HG03469 (cell line): Measurements from ENCODE around the gene TAF6L.
"Not testable (repeated sequence)": the region's sequence is repeated elsewhere in the genome, so short reads cannot be mapped to it uniquely, and the experiment has no call there.

ENCODE experiments used
- ATAC-seq: cut with Tn5 transposase; IDR thresholded peaks from one replicate; pipeline ENCODE4 v1.9.1; 2021; ENCODE audit warnings: mild to moderate bottlenecking, moderate library complexity, moderate number of reproducible peaks; ENCODE audit not compliant: unreplicated experiment

The TAF6L gene

DNA sequence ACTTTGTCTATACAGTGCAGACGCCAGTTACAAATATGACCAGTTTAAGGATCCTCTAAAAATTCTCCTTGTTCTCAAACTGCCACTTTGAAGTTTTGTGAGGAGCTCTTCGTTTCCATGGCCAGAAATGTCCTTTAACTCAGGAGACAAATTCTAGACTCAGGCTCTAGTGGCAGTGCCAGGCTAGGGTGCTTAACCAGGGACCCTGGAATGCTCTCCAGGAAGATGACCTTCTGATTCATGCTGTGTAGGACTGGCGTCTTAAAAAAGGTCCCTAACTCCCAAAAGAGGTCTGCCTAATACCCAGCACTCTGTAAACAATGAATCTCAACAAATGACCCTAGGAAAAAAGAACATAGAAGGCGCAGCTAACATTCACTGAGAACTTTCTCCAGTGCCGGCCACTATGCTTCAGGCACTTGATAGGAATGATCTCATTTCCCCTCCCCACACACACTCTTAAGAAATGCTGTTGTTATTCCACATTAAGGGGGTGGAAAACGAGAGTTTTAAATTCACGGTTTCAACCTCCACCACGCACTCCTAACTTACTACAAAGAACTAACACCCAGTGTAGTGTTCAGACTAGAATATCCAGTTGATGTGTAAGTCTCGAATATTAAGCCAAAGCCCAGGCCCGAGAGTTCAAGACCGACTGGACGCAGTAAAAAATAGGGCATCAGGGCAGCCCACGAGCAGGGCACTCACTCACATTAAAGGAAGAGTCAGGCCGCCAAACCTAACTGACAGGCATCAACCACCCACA is 33.3 kb downstream of the TAF6L start:
- no peak for ATAC-seq

DNA sequence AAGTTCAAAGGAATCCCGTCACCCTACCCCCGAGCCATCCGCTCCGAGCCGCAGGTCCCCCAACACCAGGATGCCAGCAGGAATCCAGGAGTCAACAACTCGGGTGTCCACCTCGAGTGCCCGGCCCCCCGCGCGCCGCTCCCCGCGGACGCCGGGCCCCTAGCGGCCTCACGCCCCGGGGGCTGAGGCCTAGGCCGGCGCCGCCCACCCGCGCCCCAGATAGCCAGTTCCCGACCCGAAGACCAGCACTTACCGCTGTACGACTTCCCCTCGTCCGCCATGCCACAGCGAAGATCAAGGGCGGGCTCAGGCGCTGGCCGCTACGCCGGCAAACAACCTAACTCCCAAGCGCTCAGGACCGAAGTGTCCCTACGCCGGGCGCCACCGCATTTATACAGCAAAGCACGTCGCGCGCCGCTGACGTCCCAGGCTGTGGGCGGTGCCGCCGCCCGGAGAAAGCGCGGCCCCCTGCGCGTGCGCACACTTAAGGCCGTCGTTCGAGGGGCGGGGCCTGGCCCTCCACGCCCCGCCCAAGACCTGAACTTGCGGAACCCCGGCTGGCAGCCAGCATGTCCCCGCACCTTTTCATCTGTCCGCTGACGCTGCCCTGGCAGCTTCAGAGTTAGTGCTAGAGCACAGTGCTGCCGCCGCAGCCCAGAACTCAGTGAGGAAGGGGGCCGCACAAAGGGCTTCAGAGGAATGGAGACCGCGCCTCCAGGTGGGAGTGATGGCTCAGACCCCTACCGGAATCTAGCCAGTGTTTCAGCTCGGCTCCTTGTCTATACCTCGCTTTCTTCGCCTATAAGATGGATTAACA is 34.1 kb downstream of the TAF6L start, which contains the start of gene NXF1:
TSS of gene NXF1 (minus strand) at position 365 of the 817 bp plus-strand sequence. CDS start at position 281, 84 bp downstream.
- ATAC-seq: peak; percentile 74

DNA sequence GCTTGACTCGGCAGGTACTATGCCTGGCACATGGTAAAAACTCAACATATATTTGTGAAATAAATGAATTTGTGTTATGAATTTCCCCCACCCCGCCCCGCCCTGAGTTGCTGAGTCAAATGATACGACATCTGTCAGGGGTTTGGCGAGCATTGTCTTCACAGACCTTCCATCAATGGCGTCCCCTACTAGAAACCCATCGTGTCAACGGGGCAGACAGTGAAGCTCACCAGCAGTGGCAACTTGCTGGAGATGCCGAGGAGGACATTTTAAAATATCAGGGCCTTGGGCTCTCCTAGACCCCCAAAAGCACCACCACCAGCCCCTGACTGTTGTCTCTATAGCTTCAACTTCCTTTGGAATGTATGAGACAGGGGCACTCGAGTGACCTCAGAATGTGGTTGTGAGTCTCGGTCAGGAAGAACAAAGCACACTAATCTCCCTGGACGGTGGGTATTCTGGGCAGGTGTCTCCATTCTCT is 34.8 kb downstream of the TAF6L start:
- no peak for ATAC-seq

DNA sequence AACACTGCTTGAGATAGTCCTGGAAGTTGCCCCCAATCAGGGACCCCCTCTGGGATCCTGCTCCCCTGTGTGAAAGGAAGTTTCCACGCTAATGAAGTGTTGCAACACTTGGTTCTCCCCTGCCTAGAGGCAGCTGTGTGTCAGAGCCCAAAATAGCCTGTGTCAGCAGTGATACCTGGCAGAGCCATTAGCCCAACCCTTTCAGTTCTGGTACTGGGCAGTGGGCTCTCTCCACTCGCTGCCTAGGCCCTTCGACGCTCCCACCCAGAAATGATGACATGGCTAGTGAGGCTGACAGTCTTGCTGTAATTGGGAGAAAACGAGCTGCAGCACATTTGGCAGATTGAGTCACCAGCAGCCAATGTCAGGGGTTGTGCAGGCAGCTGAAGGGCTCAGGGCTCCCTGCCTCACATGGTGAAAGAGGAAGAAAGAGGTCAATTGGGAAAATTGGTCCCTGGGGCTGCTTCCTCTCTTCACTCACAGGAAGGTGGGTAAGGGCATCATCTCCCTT is 35.5 kb downstream of the TAF6L start:
- no peak for ATAC-seq

DNA sequence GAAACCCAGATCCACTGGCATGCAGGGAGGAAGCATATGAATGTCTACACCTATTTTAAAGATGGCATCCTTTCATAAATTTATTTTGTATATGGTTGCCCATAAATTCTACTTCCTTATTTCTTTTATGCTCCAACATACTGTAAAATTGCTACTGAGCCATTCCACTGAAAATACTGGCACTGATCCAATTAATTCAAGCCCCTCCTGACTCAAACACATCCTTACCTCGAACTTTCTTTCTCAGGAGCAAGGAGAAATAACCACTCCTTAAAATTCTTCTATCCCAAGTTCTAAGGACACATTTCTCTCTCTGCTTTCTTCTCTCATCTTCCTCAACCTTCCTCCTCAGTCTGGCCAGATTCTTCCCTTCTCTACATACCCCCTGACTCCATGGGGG is 39.6 kb downstream of the TAF6L start:
- ATAC-seq: no peak

DNA sequence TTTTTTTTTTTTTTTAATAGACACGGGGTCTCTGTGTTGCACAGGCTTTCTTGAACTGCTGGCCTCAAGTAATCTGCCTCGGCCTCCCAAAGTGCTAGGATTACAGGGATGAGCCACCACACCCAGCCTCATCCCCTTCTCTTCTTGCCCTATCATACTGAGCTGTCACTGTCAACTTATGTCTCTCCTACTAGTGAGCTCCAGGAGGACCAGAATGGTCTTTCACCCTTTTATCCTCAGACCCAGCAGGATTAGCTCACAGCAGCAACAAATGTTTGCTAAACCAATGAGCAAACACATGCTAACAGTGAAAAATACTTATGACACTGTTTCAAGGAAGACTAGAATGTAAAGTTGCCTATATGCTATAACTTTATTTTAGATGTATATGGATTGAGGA is 40.5 kb downstream of the TAF6L start:
- no peak for ATAC-seq

DNA sequence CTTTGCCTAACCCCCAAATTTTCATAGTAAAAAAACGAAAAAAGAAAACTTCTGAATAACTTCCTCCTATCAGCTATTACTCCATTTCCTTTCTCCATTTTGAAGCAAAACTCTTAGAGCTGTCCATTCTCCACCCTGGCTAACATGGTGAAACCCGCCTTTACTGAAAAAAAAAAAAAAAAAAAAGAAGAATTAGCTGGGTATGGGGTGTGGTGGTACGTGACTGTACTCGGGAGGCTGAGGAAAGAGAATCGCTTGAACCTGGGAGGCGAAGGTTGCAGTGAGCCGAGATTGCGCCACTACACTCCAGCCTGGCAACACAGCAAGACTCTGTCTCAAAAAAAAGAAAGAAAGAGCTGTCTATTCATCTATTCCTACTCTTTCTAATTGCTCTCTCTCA is 45.4 kb downstream of the TAF6L start:
- no peak for ATAC-seq

DNA sequence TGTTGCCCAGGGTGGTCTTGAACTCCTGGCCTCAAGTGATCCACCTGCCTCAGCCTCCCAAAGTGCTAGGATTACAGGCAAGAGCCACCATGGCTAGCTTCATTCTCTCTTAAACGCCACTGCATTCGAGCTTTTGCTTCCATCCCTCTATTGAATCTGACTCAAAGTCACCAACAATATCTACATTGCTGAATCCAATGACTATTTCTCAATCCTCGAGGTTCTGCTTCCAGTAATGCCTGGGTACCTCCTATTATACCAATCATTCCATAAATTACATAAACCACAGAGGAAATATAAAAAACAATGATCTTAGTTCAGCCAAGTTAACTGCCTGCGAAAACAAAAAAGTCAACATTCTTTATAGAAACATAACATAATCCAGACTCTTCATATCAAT is 45.9 kb downstream of the TAF6L start:
- no peak for ATAC-seq

DNA sequence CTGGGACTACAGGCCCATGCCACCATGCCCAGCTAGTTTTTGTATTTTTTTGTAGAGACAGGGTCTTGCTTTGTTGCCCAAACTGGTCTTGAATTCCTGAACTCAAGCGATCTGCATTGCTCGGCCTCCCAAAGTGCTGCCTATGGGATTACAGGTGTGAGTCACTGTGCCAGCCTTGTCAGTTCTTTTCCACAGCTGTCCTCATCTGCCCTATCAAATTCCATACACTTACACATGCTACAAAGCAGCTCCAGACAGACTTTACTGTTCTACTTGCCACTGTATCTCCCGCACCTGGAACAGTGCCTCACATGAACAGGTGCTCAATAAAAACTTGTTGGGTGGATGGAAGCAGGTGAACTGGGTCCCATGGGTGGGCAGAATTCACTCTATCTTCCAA is 52.5 kb downstream of the TAF6L start:
- ATAC-seq: no peak

DNA sequence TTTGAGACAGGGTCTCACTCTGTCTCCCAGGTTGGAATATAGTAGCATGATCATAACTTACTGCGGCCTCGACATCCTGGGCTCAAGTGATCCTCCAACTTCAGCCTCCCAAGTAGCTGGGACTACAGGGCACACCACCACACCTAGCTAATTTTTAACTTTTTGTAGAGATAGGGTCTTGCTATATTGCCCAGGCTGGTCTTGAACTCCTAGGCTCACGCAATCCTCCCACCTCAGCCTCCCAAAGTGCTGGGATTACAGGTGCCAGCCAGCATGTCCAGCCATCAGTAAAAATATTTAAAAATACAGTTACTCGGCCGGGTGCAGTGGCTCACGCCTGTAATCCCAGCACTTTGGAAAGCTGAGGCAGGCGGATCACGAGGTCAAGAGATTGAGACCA is 56.9 kb downstream of the TAF6L start:
- not testable (repeated sequence) for ATAC-seq

DNA sequence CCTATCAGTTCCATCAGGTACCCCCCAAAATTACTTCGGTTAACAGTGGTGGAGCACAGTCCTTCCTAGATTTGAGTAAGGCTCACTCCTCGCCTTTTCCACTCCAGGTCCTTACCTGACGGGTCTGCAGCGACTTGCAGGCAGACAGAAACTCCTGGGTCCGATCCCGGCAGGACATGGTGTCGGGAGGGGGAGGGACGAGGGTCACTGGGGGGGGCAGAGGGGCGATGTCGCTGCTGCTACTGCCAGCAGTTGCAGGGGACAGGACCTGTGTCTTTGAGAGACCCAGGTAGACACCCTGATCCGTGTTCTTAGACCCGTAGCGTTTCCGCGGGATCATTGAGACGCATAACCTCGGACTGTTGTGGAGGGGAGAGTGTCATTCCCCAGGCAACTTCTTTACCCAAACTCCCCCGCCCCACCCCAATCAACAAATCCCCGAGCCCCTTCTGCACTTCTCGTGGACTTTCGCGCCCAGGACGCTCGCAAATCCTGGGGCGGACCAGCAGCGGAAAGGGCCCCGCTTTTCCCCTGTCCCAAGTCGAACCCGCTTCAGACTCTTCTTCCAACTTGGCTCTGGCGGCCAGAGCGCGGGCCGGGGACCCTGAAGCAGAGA is 59.8 kb downstream of the TAF6L start:
- ATAC-seq: no peak

DNA sequence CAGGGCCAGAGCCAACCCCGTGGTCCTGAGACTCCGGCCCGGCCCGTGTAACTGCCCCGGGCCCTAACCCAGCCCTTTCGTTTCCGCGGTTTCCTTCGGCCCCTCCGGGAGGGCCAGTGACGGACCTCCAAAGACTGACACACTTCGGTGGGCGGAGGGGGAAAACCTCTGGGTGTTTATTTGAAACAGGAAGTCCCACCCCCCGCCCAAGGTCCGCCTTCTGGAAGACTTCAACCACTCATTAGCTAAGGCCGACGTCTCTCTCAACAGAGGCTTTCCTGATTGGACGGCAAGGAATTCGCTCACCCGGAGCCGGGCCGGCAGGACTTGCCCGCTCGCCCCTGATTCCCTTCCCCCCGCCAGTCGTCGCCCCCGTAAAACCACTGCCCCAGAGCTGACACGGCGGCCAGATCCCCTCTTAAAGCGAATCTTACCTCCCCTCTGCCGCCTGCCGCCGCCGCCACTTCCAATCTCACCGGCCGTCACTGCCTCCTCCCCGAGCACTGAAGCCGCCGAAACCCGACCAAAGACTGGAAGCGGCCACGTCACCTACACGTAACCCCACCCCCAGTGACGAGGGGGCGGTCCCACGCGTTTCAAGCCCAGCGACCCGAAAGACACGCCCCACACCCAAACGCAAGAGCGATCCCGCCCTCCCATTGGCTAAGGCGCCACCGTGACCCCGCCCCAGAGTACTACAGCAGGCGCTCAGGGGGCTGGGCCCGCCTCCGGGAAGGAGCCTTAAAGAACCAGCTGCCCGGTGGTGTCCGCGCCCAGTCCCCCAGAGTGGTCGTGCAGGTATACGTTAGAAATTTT is 60.5 kb downstream of the TAF6L start, which contains the start of gene STX5:
TSS of gene STX5 (minus strand) at position 532 of the 816 bp plus-strand sequence. CDS start 808 bp downstream, outside the sequence.
- peak; percentile 48 for ATAC-seq

DNA sequence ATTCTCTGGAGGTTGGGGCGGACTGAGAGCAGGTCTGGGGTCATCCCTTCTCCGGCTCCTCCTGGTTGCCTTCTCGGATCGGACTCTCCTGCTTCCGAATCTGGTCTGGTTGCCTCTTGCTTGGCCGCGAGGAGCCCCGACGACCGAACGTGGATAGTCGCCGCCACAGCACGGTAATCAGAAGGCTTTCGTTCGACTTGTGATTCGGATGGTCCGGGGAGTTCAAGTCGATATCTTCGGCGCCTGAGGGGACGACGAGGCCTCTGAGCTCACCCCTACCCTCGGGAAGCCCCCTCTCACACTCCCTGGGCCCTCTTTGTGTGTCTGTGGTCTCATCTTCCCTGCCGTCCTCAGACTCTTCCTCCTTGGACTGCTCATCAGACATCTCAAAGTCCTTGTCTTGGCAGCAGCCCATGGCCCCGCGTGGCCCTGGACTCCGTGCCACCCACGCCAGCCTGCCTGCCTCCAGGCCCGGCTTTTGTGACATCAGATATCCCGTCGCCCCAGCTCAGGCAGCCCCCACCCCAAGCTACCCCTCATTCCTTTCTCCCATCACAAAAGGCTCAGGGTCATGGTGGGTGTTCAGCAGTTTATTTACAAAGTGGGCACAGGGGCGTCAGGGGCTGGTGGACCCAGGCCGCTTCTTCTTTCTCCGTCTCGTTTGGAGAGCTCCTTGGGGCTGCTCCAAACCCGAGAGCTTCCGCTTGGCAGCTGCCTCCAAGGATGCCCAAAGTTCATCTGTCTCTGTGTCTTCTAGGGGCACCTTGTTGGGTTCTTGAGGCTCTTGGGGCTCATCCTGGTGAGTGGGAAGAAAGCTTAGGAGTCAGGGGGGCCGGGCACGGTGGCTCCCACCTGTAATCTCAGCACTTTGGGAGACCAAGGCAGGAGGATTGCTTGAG is 61.4 kb downstream of the TAF6L start, which contains the start of gene TEX54:
TSS of gene TEX54 (minus strand) at position 506 of the 899 bp plus-strand sequence.
- ATAC-seq: no peak

DNA sequence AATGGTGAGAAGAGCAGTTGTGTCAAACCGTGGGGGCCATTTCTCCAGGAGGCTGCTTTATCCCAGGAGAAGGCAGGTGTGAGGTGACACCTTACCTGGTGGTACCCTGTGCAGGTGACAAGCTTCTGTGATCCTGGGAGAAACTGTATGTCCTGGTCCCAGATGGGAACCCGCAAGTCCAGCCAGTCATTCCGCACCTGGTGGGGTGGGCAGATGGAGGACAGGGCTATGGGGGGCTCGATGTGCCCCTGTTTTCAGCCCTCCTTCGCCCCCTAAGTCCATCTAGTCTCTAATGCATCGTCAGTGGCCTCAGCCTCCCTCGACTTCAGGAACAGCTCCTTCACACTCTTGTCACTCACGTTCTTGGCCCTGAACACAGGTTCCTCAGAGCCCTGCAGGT is 64.1 kb downstream of the TAF6L start:
- no peak for ATAC-seq
